ENCODE results near the gene AP1G1.
"Not testable (repeated sequence)": the region's sequence is repeated elsewhere in the genome, so short reads cannot be mapped to it uniquely, and the experiment has no call there.

AP1G1 gene

DNA sequence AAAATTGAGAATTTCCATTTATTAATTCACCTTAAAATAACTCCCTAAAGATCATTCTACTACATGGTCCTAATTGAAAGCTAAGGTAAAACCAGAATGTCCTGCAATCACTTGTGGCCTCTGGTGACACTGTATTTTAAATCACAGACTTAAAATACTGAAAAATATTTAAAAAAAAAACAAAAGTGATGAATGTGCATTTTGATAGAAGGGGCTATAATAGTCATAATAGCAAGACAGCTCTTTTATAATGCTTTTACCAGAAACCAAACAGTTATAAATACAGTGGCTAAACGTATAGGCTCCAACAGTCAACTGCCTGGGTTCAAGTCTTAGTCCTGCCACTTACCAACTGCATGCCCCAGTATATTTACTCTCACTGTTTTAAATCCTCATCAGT lies 105.3 kb downstream of the AP1G1 start:
- Histone ChIP-seq H3K36me3 (peaks cover 23% of the 10 kb centered on the region), H3K4me3 (ENCODE audit: low read depth, low read length) (no peak overlapping the region), H3K27ac (no peak overlapping the region), H3K9me3 (ENCODE audit: severe bottlenecking) (no peaks in the 10 kb centered on the region), H3K27me3 (ENCODE audit: insufficient read depth, low read depth, severe bottlenecking) (no peaks in the 10 kb centered on the region)
- TF ChIP-seq, protein P1, sequence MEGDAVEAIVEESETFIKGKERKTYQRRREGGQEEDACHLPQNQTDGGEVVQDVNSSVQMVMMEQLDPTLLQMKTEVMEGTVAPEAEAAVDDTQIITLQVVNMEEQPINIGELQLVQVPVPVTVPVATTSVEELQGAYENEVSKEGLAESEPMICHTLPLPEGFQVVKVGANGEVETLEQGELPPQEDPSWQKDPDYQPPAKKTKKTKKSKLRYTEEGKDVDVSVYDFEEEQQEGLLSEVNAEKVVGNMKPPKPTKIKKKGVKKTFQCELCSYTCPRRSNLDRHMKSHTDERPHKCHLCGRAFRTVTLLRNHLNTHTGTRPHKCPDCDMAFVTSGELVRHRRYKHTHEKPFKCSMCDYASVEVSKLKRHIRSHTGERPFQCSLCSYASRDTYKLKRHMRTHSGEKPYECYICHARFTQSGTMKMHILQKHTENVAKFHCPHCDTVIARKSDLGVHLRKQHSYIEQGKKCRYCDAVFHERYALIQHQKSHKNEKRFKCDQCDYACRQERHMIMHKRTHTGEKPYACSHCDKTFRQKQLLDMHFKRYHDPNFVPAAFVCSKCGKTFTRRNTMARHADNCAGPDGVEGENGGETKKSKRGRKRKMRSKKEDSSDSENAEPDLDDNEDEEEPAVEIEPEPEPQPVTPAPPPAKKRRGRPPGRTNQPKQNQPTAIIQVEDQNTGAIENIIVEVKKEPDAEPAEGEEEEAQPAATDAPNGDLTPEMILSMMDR (IDR thresholded peaks at IDR 0.05; ENCODE audit: low read depth, low read length) = no peak
- no peak for DNase-seq

DNA sequence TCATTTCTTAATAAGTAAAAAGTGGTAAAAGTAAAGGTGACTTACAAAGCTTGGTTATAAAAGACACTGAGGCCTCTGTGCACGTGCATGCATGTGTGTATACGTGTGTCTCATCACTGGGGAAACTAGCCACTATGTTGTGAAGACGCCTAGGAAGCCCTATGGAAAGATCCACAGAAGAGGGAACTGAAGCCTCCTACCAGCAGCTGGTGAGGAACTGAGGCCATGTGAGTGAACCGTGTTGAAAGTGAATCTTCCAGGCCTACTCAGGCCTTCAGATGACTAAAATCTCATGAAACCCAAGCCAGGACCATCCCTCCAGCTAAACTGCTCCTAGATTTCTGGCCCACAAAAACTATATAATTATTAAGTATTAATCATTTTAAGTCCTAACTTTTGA lies 107.8 kb downstream of the AP1G1 start:
- Histone ChIP-seq H3K27me3 (ENCODE audit: insufficient read depth, low read depth, severe bottlenecking) (no peaks in the 10 kb centered on the region), H3K27ac (no peak overlapping the region), H3K9me3 (ENCODE audit: severe bottlenecking) (no peaks in the 10 kb centered on the region), H3K4me3 (ENCODE audit: low read depth, low read length) (no peak overlapping the region), H3K36me3 (peaks cover 26% of the 10 kb centered on the region)
- TF ChIP-seq, protein P1 (IDR thresholded peaks at IDR 0.05; ENCODE audit: low read depth, low read length) = no peak
- no peak for DNase-seq

DNA sequence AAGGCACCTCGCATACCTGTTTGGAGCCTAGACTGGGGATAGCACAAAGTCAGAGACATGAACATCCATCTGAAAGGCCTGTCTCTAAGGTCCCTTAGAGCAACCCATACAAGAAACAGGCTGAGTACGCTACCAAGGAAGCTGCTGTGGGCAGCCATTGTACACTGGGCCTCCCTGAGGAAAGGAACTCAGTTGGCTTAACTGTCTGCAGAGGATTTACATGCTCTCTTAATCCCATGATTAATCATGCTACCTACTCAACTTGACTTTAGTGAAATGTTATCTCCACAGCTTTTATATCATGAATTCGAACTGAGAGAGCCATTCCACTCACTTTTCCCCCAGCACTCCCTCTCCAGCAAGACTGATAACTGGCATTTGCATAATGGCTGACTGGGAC lies 110.1 kb downstream of the AP1G1 start:
- TF ChIP-seq, protein P1 (IDR thresholded peaks at IDR 0.05; ENCODE audit: low read depth, low read length) = no peak
- no peak overlapping the region; the same call in none of the 2 replicates for H3K27ac ChIP-seq

DNA sequence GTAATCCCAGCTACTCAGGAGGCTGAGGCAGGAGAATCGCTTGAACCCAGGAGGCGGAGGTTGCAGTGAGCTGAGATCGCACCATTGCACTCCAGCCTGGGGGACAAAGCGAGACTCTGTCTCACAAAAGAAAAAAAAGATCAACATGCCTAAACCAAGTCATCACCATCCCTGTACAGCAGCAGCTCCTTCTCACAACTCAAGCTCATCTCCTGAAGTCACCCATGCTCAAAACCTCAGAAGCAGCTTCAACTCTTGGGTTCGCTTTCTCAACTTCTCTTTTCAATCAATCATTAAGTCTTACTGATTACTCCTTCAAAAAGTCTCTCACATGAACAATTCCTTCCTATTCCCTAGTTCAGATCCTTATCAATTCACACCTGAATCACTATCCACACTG lies 115.5 kb downstream of the AP1G1 start:
- no peaks in the 10 kb centered on the region for H3K27me3 ChIP-seq (ENCODE audit: insufficient read depth, low read depth, severe bottlenecking)
- no peak overlapping the region for H3K27ac ChIP-seq
- TF ChIP-seq, protein P1 (IDR thresholded peaks at IDR 0.05; ENCODE audit: low read depth, low read length) = no peak
- H3K9me3 ChIP-seq (ENCODE audit: severe bottlenecking) = no peaks in the 10 kb centered on the region
- peaks cover 25% of the 10 kb centered on the region for H3K36me3 ChIP-seq
- DNase-seq = no peak
- no peak overlapping the region for H3K4me3 ChIP-seq (ENCODE audit: low read depth, low read length)

More for the DNA sequence above, 110.1 kb downstream of the AP1G1 start:
- DNase-seq = peak; percentile 57
- Histone ChIP-seq H3K9me3 (ENCODE audit: severe bottlenecking) (no peaks in the 10 kb centered on the region), H3K36me3 (peaks cover 26% of the 10 kb centered on the region), H3K27me3 (ENCODE audit: insufficient read depth, low read depth, severe bottlenecking) (no peaks in the 10 kb centered on the region), H3K4me3 (ENCODE audit: low read depth, low read length) (no peak overlapping the region)

DNA sequence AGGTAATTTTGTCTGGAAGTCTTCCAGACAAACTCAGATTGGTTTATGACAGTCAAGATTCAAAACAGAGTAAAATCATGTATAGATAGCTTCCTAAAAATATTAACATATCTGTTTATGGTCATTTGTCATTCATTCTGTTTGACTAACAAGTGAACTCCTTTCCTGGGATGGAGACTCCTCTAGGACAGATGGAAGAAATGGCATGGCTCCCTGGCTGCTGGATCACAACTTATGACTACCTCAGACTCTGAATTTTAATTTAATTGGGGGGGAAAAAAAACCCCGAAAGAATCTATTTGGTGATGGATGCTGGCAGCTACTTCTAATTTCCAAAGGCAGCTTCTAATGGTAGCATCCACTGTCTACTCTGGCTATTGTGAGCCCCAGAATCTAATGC lies 118.7 kb downstream of the AP1G1 start:
- H3K36me3 ChIP-seq = peaks cover 46% of the 10 kb centered on the region
- TF ChIP-seq, protein P1 (IDR thresholded peaks at IDR 0.05; ENCODE audit: low read depth, low read length) = no peak
- no peak for DNase-seq

DNA sequence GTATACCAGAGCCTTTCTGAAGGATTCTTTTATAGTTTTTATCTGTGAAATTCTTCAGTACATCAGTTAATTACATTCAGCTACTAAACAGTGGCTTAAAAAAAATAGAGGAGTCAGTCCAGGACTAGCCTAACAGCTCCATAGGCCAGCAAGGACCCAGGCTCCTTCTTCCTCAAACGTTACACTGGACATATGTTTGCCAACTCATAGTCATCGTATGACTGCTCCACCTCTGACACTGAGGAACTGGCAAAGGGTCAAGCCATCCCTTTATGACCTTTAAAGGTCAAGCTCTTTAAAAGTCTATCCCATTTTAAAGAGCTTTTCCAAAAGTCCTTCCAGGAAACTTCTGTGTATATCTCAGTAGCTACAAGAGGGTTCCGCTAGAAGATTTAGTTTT lies 120.8 kb downstream of the AP1G1 start:
- Histone ChIP-seq H3K9me3 (ENCODE audit: severe bottlenecking) (no peaks in the 10 kb centered on the region), H3K4me3 (ENCODE audit: low read depth, low read length) (no peak overlapping the region), H3K27ac (no peak overlapping the region), H3K27me3 (ENCODE audit: insufficient read depth, low read depth, severe bottlenecking) (no peaks in the 10 kb centered on the region), H3K36me3 (peaks cover 59% of the 10 kb centered on the region)
- TF ChIP-seq, protein P1 (IDR thresholded peaks at IDR 0.05; ENCODE audit: low read depth, low read length) = no peak
- no peak for DNase-seq

More for the DNA sequence above, 118.7 kb downstream of the AP1G1 start:
- H3K27ac ChIP-seq = no peak overlapping the region
- no peaks in the 10 kb centered on the region for H3K9me3 ChIP-seq (ENCODE audit: severe bottlenecking)
- H3K27me3 ChIP-seq (ENCODE audit: insufficient read depth, low read depth, severe bottlenecking) = no peaks in the 10 kb centered on the region
- no peak overlapping the region for H3K4me3 ChIP-seq (ENCODE audit: low read depth, low read length)

DNA sequence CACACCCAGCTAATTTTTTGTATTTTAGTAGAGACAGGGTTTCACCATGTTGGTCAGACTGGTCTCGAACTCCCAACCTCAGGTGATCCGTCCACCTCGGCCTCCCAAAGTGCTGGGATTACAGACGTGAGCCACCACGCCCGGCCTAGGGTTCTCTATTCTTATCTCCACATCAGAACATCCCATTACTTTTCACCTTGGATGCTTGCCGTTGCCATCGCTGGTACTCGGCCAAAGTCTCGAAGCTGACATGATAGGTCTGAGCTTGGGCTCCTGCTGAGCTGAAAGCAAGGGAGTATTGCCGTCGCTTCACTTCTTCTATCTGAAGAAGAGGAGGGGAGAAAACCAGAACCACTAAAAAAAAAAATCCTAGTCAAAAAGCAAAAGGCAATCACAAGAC lies 124.4 kb downstream of the AP1G1 start:
- H3K27ac ChIP-seq; H3K9me3 ChIP-seq (ENCODE audit: severe bottlenecking): not testable (repeated sequence)
- peaks cover 49% of the 10 kb centered on the region for H3K36me3 ChIP-seq

More for the DNA sequence above, 124.4 kb downstream of the AP1G1 start:
- not testable (repeated sequence) for H3K27me3 ChIP-seq (ENCODE audit: insufficient read depth, low read depth, severe bottlenecking); H3K4me3 ChIP-seq (ENCODE audit: low read depth, low read length); DNase-seq

Measured in WERI-Rb-1 (cell line).